Hematopoietic multipotent progenitor cell treated with erythropoietin and hydrocortisone succinate and interleukin-3 and kit ligand, for 6 days (in vitro differentiated cells): ENCODE measurements around the gene PGAM2.
"Not testable (repeated sequence)": the region's sequence is repeated elsewhere in the genome, so short reads cannot be mapped to it uniquely, and the experiment has no call there.

ENCODE experiments used
- DNase-seq: peaks from one replicate; pipeline ENCODE4 v3.0.0-alpha.2; 2015

The PGAM2 gene

DNA sequence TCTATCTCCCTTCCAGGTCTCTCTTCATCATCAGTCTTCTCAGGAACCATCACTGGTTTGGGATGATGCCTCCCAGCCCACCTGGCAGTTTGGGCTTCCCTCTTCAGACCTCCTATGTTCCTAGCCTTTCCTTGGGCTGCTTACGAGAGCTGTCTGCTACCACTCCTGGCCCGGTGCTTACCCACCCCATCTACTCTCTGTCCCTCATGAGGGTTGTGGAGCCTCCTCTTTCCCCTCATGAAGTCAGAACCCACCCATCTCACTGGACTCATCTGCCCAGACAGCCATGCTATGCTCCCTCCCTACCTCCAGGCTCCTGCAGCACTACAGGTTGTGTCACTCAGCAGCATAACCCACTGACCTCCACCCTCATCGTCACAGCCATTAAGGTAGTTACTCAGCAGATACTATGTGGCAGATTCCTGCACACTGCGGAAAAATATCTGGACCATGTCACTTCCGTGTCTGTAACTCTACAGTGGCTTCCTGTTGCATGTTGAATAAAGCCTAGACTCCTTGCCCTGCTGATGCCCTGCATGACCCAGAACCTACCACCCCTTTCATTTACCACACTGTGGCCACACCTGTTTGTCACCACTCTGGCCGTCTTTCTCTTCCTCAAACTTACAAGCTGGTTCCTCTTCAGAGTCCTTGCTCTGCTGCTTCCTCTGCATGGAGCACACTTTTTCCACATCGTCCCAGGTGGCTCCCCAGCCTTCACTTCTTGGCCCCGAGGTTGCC, 18.9 kb downstream of the PGAM2 start:
- DNase-seq, result peak; percentile 41

DNA sequence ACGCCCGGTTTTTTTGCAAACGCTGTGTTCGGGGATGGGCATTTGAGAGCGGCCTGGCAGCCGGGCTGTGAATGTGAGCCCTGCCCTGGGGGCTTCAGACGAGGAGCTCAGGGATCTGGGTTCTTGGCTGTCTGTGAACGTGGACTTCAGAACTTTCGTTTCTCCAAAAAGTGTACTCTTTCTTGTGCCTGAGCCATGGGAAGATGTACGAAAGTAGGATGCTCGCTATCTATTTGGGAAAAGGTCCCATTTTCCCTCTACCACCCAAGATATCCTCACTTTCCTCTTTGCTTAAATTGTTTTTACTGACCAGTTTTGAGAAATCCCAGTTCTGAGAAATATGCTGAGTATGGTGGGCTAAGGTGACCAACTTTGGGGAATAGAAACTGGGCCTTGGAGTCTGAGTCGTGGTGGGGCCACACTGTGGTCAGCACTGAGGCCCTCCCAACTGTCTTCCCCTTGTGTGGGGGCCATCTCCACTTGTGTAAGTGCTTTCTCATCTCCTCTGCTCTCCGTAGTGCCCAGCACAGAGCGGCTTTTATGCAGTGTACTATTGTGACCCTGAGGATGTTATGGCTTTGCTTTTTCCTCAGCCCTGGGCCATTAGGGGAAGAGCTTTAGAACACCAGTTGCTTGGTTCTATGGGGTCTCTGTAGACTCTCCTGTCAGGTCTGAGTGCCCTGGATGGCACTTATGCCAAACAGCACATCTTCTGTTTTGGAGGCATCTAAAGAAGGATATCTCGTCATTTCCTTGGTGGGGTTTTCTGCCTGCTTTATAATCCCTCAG, 19.9 kb downstream of the PGAM2 start:
- peak; percentile 77 for DNase-seq

DNA sequence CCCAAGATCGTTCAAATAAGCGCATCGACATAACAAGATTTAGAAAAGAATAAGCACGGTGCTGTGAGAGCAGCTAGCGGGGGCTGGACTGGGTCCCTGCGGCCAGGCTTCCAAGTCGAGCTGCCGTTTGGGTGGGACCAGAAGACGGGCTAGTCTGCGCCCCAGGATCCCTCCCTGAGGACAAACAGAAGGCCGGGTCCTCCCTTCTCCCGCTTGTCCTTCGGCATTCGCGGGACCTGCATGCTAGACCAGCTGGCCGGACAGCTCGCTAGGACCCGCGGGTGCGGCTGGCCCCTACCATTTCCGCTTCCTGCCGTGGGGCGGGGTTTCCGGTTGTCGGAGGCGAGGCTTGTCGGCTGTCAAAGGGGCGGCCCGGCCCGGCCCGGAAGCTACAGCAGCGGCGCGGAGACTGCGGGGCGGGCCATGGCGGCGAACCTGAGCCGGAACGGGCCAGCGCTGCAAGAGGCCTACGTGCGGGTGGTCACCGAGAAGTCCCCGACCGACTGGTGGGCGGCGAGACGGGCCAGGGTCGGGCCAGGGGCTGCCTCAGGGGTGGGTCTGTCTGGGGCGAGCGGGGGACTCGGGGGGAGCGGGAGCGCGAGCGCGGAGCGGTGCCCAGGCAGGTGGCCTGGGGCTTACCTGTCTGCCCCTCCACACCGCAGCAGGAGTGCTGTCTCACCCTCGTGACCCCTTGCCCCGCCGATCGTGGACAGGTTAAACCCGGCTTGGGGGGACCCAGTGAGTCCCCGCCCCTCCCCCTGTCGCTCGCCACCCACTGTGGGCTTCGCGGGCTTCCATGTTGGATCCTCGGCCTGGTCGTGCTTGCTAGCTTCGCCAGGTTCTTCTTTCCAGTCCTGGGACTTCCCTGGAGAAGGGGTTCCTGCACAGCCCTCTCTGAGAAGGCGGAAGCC, 20.8 kb downstream of the PGAM2 start, which contains the start of gene DBNL:
TSS of gene DBNL (plus strand) at position 388 of the 911 bp plus-strand sequence. CDS start at position 424, 36 bp downstream.
- peak; percentile 94 for DNase-seq

DNA sequence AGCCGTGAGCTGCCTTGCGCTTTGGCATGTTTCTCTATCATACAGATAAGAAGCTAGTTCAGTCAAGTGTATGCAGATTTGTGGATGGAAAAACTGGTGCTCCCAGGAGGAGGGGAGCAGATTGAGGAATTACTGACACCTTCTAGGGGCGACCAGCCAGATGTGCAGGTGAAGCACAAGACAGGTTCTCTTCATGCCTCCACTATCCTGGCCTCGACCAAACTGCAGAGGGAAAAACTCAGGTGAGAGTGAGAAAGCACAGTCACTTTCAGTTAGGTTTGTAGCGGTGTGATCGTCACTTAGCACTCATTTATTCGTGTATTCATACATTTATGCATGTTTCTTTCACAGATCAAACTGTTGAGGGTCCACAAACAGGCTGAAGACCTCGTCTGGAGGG, 21.5 kb downstream of the PGAM2 start:
- DNase-seq, result no peak

DNA sequence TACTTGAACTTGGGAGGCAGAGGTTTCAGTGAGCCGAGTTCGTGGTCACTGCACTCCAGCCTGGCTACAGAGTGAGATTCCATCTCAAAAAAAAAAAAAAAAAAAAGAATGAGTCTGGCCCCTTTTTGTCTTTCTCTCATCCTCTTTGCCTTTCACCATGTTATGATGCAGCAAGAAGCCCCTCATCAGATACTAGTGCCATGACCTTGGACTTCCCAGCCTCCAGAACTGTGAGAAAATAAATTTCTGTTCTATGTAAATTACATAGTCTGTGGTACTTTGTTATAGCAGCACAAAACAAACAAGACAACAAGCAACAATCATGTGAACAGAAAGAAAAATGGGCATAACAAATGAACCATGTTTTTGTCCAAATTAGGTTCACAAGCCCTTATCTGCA, 23.1 kb downstream of the PGAM2 start:
- DNase-seq, result no peak

DNA sequence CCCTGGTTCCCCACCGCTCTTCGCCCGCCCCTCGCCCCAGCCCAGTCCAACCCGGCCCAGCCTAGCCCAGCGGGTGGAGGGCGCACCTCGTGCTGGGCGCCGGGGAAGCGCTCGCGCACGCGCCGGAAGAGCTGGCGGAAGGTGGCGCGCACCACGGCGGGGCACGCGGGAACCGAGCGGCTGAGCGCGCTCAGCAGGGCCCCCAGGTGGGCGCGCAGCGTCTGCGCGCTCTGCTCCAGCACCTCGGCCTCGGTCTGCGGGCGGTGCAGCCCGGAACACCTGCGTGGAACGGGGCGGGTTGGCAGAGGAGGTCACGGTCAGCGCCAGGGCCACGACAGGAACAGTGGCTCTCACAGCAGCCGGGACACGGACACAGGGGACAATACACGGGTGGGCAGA, 24.9 kb downstream of the PGAM2 start:
- peak; percentile 44 for DNase-seq

DNA sequence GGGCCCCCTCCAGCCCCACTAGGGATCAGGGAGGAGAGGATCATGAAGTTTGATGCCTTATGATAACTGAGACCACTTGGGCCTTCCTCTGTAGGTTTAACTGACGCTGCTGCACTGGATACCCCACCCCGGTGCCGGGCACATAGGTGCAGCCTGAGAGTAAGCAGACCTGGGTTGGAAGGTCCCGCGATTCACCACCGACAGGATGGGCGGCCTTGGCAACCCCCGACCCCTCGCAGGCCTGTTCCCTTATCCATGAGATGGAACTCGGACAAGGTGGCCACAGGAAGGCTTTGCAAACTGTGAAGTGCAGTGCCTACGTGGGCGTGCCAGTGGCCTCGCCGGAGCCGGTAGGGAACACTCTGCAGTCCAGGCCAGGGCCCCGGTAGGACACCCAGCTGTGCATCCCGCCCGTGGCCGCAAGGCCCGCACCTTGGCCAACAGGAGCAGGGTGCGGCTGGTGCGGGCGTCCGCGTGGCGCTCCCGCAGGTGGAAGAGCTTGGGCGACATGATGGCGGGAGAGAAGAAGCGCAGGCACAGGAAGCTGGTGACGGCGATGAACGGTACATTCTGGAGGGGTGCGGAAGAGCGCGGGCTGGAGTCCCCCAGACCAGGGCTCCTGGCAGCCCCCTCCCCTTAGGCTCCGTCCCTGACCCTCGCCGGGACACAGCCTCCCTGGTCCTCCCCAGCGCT, 25.4 kb downstream of the PGAM2 start:
- DNase-seq, result not testable (repeated sequence)

DNA sequence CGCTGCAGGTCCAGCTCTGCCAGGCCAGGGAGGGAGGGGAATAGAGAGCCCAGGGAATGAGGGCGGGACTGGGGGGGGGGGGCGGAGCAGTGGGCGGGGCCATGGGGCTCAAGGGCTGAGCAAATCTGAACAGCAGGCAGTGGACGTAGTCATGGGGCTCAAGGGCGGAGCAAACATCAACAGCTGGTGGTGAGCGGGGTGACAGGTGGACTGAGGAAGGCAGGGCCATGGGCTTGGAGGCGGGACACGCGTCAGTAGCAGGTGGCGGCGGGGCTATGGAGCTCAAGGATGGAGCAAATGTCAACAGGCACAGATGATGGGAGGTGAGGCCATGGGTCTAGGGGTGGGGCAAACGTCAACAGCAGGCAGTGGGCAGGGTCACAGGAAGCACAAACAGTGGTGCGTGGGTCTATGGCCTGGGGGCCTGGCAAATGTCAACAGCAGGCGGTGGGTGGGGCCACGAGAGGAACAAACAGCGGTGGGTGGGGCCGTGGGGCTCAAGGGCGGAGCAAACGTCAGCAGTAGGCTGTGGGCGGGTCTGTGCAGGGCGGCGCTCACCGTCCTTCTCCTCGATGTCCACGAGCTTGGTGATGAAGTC, 26.3 kb downstream of the PGAM2 start:
- DNase-seq, result peak; percentile 89

DNA sequence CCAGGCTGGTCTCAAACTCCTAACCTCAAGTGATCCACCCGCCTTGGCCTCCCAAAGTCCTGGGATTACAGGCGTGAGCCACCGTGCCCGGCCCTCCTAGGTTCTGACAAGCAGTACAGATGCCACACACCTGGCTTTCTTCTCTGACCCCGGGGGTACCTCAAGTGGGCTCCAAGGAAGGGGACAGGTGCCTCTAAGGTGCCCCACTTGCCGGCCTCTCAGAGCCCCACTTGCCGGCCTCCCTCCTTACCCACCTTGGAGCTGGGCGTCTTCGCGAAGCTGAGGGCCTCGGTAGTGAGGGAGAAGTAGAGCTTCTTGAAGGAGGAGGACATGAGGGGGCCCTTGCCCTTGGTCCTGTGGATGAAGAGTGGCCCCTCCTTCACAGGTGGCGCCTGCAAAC, 26.8 kb downstream of the PGAM2 start:
- not testable (repeated sequence) for DNase-seq

DNA sequence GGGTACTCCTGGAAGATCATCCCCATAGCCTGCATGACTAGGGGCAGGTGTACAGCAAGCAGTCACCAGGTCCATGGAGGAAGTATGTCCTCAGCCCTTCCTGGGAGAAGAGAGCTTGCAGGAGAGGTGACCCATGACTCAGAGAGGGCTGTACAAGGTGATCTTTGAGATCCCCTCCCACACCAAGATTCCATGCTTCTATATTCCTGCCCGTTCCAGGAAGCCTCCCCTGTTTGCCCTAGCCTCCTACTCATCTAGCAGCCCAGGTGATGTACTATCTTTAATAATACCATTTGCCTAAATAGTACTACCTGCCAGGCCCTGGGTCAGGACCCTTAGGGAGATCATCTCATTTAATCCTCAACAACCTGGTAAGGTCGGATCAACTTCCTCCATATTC, 27.4 kb downstream of the PGAM2 start:
- DNase-seq, result not testable (repeated sequence)

DNA sequence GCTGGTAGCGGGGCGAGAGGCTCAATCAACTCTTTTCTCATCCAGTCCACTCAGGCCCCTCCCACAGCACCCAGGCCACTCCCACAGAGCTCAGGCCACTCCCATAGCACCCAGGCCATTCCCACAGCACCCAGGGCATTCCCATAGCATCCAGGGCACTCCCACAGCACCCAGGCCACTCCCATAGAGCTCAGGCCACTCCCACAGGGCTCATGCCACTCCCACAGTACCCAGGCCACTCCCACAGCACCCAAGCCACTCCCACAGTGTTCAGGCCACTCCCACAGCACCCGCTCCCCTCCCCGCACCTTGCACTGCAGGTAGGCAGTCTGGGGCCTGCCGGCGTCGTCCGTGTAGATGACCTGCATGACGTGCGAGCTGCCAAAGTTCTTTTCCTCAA, 29.0 kb downstream of the PGAM2 start:
- peak; percentile 40 for DNase-seq

DNA sequence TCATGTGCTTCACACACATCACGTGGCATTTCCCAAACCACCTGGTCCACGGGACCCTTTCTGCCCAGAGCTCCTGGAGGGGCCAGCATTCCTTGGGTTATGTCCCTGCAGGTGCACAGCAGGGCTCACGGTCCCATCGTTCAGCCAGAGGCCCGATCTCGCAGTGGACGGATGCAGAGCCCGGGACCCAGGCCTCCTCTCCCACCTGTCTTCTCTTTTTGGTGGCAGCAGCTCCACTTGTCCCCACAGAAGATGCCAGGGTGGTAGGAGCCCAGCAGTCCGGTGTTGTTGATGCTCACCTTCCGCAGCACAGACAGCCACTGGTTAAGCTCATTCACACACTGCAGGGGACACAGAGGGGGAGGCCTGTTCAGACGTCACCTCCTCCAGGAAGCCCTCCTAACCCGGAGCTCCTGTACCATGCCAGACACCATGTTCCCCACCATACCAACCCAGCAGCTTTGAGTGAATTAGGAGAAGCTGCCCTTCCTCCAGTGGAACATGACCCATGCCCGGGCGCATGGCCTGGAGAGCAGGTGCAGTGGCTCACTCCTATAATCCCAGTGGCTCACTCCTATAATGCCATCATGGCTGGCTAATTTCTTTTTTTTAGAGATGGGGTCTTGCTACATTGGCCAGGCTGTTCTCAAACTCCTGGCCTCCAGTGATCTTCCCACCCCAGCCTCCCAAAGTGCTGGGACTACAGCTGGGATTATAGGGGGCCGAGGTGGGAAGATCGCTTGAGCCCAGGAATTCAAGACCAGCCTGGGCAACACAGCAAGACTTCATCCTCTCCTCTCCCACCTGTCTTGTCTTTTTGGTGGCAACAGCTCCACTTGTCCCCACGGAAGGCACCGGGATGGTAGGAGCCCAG, 31.2 kb downstream of the PGAM2 start:
- not testable (repeated sequence) for DNase-seq

DNA sequence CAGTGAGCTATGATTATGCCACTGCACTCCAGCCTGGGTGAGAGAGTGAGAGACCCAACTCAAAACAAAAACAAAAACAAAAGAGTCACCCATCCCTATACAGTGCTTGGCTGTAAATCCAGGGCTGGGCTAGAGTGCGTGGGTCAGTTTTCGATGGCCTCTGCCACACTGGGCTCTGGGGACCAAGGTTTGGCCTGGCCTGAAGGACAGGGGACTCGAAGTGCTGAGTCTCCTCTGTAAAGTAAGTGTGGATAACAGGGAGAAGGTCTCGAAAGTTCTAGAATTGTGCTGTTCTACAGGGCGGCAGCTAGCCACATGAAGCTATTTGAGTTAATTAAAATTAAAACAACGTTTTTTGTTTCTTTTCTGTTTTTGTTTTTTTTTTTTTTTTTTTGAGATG, 33.3 kb downstream of the PGAM2 start:
- DNase-seq, result not testable (repeated sequence)

DNA sequence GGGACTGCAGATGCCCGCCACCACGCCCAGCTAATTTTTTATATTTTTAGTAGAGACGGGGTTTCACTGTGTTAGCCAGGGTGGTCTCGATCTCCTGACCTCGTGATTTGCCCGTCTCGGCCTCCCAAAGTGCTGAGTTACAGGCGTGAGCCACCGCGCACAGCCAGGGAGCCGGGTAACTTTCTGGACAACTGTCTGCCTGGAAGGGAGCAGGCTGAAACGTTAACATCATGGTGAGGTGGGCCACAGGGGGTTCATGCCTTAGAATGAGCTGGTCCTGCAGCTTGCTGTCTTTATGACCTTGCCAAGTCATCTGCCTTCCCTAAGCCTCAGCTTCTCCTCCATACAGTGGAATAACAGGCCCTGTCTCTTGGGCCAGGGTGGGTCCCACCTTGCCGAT, 34.0 kb downstream of the PGAM2 start:
- DNase-seq, result not testable (repeated sequence)

DNA sequence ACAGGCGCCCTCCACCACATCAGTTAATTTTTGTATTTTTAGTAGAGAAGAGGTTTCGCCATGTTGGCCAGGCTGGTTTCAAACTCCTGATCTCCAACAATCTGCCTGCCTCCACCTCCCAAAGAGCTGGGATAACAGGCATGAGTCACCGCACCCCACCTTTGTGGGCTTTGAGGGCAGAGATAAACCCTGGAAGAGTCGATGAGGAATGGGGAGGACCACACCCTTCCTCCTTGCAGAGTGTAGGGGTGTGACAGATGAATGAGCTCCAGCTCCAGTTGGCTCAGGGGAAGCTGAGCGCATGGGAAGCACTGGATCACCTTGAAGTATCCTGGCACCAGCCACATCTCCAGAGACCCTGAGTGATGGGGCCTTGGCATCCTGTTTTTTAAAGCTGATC, 35.3 kb downstream of the PGAM2 start:
- DNase-seq, result not testable (repeated sequence)

DNA sequence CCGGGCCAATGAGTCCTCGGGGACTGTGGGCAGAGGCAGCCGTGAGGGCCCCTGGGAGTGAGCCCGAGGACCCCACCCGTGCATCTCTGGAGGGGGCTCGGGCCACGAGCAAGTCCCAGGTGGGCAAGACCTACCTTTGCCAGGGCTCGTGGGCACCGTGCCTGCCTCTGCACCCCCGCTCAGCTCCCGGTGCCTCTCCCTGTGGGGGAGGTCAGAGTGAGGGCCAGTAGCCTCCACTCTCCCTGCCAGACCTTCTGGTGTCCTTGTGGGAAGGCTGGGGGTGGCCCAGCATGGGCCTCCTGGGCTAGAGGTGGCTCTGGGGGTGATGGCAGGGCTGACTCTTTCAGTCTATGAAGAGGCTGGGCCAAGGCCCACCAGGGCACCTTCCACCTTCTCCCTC, 35.9 kb downstream of the PGAM2 start:
- DNase-seq, result not testable (repeated sequence)

DNA sequence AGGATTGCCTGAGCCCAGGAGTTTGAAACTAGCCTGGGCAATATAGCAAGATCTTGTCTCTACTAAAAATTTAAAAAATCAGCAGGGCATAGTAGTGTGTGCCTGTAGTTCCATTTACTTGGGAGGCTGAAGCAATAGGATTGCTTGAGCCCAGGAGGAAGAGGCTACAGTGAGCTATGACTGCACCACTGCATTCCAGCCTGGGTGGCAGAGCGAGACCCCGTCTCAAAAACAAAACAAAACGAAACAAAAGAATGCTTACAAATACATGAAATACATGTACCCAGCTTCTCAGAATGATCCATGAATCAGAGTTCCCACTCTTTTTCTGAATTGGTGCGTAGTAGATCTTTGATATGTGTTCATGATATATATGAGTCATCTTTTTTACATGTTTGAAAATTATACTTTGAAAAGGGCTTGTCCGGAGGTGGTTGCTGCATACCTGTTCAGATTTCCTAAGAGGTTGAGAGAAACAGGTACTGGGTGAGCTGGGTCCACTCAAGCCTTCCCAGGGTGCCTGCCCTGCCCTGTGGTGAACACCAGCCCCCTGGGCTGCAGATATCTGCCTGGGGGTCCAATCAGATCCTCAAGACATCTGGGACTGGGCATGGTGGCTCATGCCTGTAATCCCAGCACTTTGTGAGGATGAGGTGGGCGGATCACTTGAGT, 42.4 kb downstream of the PGAM2 start:
- DNase-seq, result not testable (repeated sequence)

DNA sequence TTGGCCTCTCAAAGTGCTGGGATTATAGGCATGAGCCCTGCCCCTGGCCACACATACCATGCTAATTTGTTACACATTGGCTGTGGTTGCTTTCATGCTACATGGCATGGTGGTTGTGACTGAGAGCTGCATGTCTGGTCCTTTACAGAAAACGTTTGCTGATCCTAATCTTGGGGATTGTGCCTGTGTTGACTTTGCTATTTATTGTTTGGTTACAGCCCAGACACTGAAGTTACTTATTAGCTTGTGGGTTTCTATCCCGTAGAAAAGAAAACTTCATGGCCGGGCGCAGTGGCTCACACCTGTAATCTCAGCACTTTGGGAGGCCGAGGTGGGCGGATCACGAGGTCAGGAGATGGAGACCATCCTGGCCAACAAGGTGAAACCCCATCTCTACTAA, 43.3 kb downstream of the PGAM2 start:
- DNase-seq, result not testable (repeated sequence)

DNA sequence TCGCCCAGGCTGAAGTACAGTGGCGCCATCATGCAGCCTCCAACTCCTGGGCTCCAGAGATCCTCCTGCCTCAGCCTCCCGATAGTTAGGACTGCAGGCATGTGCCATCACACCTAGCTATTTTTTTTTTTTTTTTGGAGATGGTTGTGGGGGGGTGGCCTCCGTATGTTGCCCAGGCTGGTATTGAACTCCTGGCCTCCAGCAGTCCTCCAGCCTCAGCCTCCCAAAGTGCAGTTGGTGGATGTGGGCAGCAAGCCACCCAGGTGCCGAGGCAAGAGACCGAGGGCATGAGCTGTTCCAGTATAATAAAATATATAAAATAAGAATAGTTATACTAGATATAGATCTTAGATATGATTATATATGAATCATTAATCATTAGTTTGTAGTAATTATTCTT, 45.5 kb downstream of the PGAM2 start:
- DNase-seq, result not testable (repeated sequence)
